GM12801 (cell line): Measurements from ENCODE around the gene GPER1.

Experiments used
- TF ChIP-seq, protein P1 (sequence below): IDR thresholded peaks from one replicate; pipeline ENCODE4 v1.5.1; 2011; ENCODE audit warnings: control low read depth; ENCODE audit not compliant: insufficient read length; ENCODE audit errors: extremely low read depth

Gene GPER1

DNA sequence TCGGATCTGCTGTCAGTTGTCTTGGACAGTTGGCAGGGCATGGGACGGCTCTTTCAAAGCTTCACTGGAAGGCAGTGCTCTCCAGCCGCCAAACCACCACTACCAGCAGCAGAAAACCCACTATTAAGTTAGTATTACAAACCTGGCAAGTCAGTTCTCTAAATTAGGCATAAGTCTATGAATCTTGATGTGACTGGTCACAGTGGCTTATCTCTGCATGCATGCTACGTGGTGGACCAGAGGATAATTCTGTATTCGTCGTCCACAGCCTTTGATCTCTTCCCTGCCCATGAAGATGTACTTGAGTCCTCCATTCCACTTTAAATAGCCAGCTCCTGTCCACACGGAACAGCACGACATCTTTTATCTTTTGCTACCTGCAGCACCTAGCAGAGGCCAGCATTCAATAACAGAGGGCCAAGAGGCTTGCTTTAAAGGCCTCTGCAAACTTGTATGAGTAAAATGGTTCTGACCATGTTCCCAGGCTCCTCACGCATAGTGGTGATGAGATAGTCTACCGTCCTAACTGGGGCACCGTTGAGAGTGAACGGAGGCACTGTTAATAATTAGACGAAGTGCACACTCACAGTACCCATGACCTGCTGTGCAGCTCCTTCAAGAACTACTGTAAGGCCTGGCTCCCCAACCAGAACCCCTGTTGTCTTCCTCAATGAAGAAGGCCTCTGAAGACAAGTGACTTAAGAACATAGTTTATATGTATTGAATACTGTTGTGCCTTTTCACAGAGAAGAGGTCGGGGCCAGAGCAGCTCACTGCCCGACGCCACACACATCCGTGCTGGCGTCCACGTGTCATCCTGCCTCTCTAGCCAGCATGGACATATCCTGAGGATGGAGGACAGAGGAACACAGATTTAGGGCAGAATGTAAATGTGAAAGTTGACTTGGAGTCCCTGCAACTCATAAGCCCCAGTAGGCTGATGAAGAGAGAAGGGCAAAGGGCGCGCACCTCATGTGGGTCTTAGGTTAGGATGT lies 42.5 kb upstream of the GPER1 start:
- TF ChIP-seq, protein P1, sequence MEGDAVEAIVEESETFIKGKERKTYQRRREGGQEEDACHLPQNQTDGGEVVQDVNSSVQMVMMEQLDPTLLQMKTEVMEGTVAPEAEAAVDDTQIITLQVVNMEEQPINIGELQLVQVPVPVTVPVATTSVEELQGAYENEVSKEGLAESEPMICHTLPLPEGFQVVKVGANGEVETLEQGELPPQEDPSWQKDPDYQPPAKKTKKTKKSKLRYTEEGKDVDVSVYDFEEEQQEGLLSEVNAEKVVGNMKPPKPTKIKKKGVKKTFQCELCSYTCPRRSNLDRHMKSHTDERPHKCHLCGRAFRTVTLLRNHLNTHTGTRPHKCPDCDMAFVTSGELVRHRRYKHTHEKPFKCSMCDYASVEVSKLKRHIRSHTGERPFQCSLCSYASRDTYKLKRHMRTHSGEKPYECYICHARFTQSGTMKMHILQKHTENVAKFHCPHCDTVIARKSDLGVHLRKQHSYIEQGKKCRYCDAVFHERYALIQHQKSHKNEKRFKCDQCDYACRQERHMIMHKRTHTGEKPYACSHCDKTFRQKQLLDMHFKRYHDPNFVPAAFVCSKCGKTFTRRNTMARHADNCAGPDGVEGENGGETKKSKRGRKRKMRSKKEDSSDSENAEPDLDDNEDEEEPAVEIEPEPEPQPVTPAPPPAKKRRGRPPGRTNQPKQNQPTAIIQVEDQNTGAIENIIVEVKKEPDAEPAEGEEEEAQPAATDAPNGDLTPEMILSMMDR, result no peak

DNA sequence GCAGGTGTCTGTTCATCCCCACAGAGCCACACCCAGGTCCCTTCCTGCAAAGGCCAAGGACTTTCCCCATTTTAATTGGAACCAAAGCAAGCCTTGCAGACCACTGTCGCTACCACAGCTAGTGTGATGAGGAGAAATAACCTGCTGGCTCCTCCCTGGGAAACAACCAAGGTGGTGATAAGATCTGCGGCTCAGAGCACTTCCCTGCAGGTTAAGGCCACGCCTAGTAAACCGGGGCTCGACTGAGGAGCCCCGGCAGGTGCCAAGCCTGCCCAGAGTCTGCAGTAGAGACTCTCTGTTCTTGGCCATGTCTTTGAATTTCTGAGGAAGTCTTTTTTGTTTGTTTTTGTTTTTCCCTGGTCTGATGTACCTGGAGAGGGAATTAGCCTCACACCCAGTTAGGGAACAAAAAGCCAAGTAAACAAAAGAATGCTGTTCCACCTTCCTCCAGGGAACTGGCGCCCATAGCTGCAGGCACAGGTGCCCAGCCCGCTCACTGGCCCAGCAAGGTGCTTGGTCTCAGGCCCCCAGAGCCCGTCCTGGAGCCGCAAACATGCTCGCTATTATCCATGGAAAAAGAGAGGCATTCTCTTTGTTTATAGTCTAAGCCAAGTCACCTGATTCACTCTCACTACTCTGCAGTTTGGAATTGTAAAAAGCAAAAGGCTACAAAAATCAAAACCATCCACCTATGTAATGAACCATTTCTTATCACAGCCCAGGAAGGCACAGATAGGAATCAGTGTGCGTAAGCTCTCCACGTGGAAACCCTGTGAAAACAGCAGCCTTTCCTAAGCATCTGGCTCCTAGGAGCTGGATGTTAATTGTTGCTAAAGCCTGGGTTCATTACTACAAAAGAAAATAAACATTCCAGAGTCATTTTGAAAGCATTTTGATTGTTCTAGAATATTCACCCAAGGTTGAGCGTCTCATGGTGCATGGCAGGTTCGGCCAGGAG lies 40.9 kb upstream of the GPER1 start:
- TF ChIP-seq, protein P1, result no peak

DNA sequence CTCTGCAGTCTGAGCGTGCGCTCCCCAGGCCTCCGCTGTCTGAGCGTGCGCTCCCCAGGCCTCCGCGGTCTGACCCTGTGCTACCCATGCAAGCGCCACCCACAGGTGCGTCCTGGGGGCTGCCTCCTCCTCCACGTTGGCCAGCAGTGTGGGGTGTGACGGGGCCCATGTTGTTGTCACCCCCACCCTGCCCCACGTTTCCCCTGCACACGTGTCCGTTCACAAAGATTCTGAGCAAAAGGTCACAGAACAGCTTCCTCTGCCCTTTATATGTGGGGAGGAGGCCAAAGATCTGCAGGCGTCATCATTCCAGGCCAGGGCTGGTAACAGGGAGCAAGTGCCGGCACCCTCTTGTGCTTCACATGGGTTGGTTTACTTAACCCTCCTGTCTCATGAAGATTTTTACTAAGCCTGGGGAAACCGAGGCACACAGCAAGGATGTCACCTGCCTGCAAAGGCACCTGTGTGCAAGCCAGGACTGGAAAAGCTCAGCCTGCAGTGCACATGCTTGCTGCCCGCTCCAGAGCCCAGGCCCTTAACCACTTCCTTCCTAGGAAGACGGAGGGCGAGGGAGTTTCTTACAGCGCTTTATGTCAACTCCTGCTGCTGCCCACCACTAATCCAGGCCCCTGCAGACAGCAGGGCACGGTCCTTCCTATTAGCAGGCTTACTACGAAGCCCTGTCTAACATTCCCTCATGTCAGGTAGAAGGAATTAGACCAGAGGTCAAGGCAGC lies 38.7 kb upstream of the GPER1 start:
- TF ChIP-seq, protein P1, result no peak

DNA sequence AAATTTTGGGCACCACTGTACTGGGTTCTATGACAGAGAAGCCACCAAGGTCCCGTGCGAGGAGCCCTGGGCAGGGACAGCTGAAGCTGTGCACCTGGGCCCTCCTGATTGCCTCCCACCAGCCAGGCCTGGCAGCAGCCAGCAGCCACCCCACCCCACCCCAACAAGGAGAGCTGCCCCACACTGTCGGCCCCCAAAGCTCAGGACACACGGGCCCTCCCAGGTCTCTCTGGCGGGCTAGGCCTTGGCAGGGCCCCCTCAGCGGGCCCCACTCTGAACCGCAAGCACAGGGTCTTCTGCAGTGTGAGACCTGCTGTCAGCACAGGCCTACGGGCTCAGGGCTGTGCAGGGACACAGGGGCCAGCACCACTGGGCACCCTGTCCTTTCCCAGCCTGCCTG lies 38.1 kb upstream of the GPER1 start:
- TF ChIP-seq, protein P1, result no peak

DNA sequence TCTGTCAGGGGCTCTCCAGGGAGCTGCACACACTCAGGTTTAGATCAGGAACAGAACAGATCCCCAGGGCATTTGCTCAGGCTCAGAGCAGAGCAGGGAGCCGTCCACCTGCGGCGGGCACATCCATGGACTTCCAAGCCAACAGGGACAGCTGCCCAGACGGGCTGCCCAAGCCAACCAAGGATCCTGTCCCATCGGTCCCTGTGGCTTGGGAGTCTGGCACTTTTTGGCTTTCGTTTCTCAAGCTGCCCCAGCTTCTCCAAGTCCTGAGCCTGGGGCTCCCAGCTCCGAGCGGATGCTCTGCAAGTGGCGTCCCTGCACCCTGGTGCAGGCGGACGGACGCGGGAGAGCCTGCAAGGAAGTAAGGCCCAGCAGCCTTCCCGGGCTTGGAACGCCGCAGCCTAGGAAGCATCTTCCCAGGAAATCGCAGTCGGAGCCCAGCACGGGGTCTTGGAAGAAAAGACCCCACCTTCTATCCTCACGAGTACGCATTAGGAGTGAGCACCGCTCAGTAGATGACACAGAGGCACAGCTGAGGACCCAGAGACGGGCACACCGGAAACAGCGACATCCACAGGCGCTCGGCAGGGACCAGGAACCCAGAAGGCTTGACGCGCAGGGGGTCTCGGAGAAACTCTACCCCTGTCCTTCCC lies 37.5 kb upstream of the GPER1 start:
- TF ChIP-seq, protein P1, result no peak

DNA sequence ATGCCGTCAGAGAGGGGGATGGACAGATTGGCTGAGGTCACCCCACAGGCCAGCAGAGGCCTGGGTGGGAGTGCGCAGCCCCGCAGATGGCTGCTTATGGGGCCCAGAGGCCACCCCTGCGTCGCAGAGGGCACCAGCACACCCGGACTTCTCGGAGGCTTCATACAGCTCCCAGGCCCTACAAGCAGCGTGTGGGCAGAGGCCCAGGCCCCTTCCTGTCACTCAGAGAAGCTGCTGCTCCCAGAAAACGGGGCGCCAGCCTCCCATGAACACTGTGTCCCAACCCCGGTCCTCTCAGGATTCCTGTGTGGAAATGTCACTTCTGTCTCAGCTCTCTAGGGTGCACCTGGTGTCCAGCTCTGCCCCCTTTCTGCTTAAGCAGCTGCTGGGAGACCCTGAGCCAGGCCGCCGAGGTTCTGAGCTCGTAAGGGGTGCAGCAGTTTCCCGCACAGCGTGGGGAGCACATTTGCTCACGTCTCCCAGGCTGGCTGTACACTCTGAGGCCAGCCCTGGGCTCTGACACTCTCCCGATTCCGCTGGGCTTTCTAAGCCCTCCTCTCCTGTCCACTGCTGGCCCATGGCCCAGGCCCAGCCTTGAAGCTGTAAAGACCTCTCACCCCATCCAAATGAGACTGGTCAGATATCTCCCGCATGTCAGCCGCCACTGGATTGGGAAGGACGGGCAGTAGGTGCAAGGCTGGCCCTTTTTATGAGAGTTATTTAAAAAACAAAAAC lies 36.8 kb upstream of the GPER1 start:
- TF ChIP-seq, protein P1, result no peak
